DOHH2 (cell line): Measurements from ENCODE around the gene ADAM8.

Experiments
- CTCF ChIP-seq: fragments of 200-600 bp; sonication (generic); IDR thresholded peaks from one replicate; pipeline ENCODE4 v1.5.1; 2014; ENCODE audit warnings: antibody characterized with exemption, mild to moderate bottlenecking, low read depth, low read length; ENCODE audit not compliant: poor library complexity, severe bottlenecking
- EZH2phosphoT487 ChIP-seq: fragments of 200-600 bp; sonication (generic); IDR thresholded peaks from 2 replicates; pipeline ENCODE4 v1.6.1; 2017; ENCODE audit warnings: borderline replicate concordance, mild to moderate bottlenecking, antibody characterized with exemption, low read length, moderate library complexity, mixed read lengths

GRCh38 chr10:133251388-133252222, 25.1 kb downstream of the ADAM8 start:
- TF ChIP-seq CTCF (no peak), EZH2phosphoT487 (no peak)
